Measurements from ENCODE around the gene ALPK1. TPM values are rescaled to one million over a fixed set of nuclear protein-coding genes. Genes with fewer than 3 reads are reported as not detected.

ALPK1 gene
- total and polyA plus RNA-seq, 2 experiments from 2014 or later = 0.10 to 0.49 TPM

DNA sequence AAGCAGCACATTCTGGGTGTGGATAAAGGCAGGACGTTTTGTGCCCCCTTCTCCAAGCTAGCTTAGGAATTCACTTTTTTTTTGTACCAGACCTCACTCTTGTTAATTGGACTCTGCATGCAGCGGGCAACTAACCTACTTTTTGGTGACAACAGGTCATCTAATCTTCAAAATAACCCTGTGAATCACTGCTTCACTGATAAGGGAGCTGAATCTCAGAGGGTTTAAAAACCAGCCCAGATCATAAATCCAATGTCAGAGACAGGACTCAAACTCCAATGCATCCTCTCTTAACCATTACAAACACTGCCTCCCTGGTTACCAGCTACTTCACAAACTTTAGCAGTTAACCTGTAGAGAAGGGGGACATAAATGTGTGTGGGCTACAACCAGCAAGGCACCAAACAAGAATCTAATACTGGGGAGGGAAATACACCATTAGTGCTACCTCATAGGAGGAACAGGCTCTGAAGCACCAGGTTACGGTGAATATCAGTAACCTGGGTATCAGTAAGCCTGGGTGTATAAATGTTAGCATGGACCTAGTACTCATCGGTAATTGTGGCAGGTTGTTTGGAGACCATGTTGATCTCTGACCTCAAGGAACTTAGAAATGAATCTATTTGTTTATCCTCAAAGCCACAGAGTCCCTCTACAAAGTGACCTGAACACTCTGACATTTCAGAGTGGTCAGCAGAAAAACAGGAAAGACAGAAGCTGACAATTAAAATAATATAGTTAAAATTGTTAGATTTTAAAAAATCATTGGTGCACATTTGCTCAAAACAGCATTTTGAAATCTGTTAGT, 14.1 kb upstream of the ALPK1 start (continued):
- TF ChIP-seq, protein P1, sequence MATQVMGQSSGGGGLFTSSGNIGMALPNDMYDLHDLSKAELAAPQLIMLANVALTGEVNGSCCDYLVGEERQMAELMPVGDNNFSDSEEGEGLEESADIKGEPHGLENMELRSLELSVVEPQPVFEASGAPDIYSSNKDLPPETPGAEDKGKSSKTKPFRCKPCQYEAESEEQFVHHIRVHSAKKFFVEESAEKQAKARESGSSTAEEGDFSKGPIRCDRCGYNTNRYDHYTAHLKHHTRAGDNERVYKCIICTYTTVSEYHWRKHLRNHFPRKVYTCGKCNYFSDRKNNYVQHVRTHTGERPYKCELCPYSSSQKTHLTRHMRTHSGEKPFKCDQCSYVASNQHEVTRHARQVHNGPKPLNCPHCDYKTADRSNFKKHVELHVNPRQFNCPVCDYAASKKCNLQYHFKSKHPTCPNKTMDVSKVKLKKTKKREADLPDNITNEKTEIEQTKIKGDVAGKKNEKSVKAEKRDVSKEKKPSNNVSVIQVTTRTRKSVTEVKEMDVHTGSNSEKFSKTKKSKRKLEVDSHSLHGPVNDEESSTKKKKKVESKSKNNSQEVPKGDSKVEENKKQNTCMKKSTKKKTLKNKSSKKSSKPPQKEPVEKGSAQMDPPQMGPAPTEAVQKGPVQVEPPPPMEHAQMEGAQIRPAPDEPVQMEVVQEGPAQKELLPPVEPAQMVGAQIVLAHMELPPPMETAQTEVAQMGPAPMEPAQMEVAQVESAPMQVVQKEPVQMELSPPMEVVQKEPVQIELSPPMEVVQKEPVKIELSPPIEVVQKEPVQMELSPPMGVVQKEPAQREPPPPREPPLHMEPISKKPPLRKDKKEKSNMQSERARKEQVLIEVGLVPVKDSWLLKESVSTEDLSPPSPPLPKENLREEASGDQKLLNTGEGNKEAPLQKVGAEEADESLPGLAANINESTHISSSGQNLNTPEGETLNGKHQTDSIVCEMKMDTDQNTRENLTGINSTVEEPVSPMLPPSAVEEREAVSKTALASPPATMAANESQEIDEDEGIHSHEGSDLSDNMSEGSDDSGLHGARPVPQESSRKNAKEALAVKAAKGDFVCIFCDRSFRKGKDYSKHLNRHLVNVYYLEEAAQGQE (IDR thresholded peaks at IDR 0.05; ENCODE audit: unreplicated experiment) = no peak
- TF ChIP-seq CREB1 (CRISPR knock-in tag; IDR thresholded peaks at IDR 0.05; ENCODE audit: low read depth) (no peak), EZH2 (IDR thresholded peaks at IDR 0.05; ENCODE audit: low read depth, unreplicated experiment) (no peak), POLR2AphosphoS5 (IDR thresholded peaks at IDR 0.05; ENCODE audit: low read depth) (no peak), ZNF114 (CRISPR knock-in tag; IDR thresholded peaks at IDR 0.05) (no peak), JUNB (IDR thresholded peaks at IDR 0.05; ENCODE audit: unreplicated experiment) (no peak), NANOG (IDR thresholded peaks at IDR 0.05; ENCODE audit: borderline replicate concordance) (no peak), STAT1 (IDR thresholded peaks at IDR 0.05; ENCODE audit: unreplicated experiment) (no peak), ZNF331 (CRISPR knock-in tag; IDR thresholded peaks at IDR 0.05; ENCODE audit: low read depth) (no peak)
- TF ChIP-seq, protein P2, sequence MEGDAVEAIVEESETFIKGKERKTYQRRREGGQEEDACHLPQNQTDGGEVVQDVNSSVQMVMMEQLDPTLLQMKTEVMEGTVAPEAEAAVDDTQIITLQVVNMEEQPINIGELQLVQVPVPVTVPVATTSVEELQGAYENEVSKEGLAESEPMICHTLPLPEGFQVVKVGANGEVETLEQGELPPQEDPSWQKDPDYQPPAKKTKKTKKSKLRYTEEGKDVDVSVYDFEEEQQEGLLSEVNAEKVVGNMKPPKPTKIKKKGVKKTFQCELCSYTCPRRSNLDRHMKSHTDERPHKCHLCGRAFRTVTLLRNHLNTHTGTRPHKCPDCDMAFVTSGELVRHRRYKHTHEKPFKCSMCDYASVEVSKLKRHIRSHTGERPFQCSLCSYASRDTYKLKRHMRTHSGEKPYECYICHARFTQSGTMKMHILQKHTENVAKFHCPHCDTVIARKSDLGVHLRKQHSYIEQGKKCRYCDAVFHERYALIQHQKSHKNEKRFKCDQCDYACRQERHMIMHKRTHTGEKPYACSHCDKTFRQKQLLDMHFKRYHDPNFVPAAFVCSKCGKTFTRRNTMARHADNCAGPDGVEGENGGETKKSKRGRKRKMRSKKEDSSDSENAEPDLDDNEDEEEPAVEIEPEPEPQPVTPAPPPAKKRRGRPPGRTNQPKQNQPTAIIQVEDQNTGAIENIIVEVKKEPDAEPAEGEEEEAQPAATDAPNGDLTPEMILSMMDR (conservative IDR thresholded peaks at IDR 0.05; ENCODE audit: low read depth in 2 of 2) = no peak

DNA sequence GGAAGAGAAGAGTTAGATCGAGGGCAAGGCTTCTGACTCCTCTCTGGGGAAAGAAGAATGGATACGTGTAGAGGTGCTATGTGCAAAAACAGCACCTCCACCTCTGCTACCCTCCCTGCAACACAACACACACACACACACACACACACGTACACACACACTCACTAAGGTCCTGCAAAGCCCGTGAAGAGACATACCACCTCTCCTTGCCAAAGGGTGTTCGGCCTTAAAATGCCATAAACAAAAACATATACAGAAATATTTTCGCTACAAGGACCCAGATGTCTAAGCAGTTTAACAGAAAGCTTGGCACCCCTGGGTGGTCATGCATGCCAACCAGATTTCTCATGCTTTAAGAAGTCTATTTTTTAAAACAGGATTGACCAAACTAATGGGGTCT, 13.0 kb upstream of the ALPK1 start:
- H3K4me3 ChIP-seq = no peak overlapping the region
- ATAC-seq (no peak), DNase-seq (ENCODE audit: low spot score) (no peak)
- peaks cover 5% of the 10 kb centered on the region; the same call in 1 of the 2 replicates for H3K4me1 ChIP-seq (ENCODE audit: insufficient read depth)
- H3K27ac ChIP-seq (ENCODE audit: low read depth) = no peak overlapping the region
- peaks cover 29% of the 10 kb centered on the region for H3K27me3 Mint-ChIP-seq (ENCODE audit: insufficient read depth, low read depth, poor library complexity)
- H3K4me2 ChIP-seq = peak overlapping the region; percentile 95; the same call in 1 of the 2 replicates
- H3K79me2 ChIP-seq (replicated peaks; ENCODE audit: insufficient read depth) = no peaks in the 10 kb centered on the region
- peaks cover 3% of the 10 kb centered on the region; the same call in 1 of the 2 replicates for H3K9me2 ChIP-seq (ENCODE audit: insufficient read depth)
- no peaks in the 10 kb centered on the region for H3F3A ChIP-seq (replicated peaks; ENCODE audit: low read depth)
- H3K36me3 ChIP-seq (ENCODE audit: insufficient read depth) = no peaks in the 10 kb centered on the region
- peak overlapping the region; percentile 78; the same call in 2 of the 3 replicates for H3K4me3 Mint-ChIP-seq
- H3K4me1 Mint-ChIP-seq = peaks cover 23% of the 10 kb centered on the region
- H3K36me3 Mint-ChIP-seq (ENCODE audit: low read depth) = peaks cover 11% of the 10 kb centered on the region; the same call in 2 of the 3 replicates
- H2AFZ ChIP-seq = no peak overlapping the region
- H3K9me3 Mint-ChIP-seq = peaks cover 29% of the 10 kb centered on the region
- no peak overlapping the region for H3K27ac Mint-ChIP-seq
- H4K20me1 ChIP-seq (replicated peaks; ENCODE audit: insufficient read depth) = no peaks in the 10 kb centered on the region
- peaks cover 38% of the 10 kb centered on the region for H3K27me3 ChIP-seq (ENCODE audit: insufficient read depth)
- TF ChIP-seq, protein P1 (IDR thresholded peaks at IDR 0.05; ENCODE audit: unreplicated experiment) = no peak
- no peak for TF ChIP-seq NANOG (IDR thresholded peaks at IDR 0.05; ENCODE audit: borderline replicate concordance)

Data from GM23338 (cell line).